HG03097 (cell line): ENCODE measurements around the gene ZNF611.
"Not testable (repeated sequence)": the region's sequence is repeated elsewhere in the genome, so short reads cannot be mapped to it uniquely, and the experiment has no call there.

Experiments
- ATAC-seq: cut with Tn5 transposase; IDR thresholded peaks from one replicate; pipeline ENCODE4 v1.9.1; 2021; ENCODE audit not compliant: unreplicated experiment, low FRiP score

Gene ZNF611

DNA sequence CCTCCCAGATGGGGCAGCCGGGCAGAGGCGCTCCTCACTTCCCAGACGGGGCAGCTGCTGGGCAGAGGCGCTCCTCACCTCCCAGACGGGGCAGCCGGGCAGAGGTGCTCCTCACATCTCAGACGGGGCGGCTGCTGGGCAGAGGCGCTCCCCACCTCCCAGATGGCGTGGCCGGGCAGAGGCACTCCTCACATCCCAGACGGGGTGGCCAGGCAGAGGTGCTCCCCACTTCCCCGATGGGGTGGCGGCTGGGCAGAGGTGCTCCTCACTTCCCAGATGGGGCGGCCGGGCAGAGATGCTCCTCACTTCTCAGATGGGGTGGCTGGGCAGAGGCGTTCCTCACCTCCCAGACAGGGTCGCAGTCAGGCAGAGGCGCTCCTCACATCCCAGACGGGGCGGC lies 14.3 kb downstream of the ZNF611 start:
- not testable (repeated sequence) for ATAC-seq

DNA sequence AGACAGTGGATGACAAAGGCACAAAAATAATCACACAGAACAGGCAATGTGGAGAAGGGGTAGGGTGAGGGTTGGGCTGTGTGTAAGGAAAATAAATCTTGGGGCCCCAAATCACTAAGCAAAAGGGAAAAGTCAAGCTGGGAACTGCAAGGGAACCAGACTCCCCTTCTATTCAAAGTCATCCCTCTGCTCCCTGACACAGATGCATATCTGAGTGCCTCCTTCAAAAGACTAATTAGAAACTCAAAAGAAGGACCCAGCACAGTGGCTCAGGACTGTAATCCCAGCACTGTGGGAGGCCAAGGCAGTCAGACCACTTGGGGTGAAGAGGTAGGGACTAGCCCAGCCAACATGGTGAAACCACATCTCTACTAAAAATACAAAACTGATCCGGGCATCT lies 18.3 kb downstream of the ZNF611 start:
- ATAC-seq = no peak

DNA sequence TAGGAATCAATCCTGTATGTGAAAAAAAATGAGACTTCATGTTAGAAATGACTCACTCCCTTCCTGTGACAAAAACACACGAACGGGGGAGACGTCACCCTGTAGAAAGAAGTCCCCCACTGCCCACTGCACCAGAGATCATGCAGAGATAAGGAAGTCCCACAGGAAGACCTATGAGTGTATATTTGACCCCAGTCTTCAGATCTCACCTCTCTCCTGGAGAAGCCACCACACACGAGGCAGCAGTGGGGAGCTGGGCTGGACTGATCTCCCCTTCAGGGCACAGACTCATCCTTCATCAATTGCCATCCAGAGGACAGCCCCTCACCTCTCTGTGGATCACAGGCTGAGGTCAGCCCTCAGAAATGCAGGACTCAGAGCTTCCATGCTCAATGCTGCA lies 18.9 kb downstream of the ZNF611 start:
- not testable (repeated sequence) for ATAC-seq

DNA sequence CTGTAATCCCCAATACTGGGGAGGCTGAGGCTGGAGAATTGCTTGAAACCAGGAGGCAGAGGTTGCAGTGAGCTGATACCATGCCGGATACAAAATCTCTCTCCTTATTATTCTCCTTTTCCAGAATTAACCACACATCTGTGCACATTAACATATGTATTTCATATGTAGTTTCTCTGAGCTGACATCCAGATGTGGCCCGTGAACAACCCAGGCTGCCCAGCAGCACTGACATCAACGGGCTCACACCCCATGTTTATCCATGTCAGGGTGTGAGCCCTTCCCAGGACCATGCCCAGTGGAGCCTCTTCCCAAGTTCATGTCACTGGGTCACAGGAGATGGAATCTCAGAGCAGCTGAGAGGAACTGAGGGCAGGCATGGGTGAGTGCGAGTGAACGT lies 19.5 kb downstream of the ZNF611 start:
- not testable (repeated sequence) for ATAC-seq

DNA sequence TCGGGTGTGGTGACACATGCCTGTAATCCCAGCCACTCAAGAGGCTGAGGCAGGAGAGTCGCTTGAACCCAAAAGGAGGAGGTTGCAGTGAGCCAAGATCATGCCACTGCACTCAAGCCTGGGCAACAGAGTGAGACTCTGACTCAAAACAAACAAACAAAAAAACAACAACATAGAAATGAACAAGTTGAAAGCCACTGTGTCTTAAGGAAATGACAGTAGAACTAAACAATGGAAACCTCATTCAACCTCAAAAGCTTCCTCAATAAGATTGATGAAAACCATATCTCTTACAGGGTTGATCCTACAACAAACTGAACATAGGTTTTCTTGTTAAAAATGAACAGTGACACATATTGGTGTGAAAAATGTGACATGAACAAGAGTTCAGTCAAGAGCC lies 21.8 kb downstream of the ZNF611 start:
- not testable (repeated sequence) for ATAC-seq

DNA sequence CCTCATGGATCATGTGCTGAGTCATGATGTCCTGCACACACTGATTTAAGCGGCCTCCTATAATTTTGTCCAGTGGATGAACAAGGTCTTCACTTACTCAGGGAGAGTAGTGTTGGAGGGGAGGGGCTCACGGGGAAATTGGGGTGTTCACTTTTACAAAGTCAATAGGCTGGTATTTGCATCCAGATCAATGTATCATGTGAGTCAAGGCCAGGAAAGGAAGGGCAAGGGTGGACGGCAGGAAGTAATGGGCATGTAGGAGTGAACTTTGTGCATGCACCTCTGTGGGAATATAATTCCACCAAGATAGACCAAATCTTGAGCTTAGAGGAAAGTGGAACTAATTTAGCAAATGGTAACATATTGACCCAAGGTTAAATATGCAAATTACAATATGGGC lies 23.2 kb downstream of the ZNF611 start:
- ATAC-seq = not testable (repeated sequence)

DNA sequence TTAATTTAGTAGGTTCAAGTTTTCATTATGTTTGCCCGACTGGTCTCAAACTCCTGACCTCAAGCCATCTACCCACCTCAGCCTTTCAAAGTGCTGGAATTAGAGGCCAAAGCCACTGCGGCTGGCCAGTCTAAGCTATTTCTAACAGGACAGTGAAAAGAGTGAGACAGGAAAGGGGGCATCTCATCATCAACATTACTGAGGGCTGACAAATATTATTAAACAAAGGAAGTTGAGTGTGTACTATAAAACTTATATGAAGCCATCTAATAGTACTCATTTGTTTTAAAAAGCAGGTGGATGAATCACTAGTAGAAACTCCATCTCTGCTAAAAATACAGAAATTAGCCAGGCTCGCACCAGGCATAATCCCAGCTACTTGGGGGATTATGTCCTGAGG lies 24.3 kb downstream of the ZNF611 start:
- no peak for ATAC-seq

DNA sequence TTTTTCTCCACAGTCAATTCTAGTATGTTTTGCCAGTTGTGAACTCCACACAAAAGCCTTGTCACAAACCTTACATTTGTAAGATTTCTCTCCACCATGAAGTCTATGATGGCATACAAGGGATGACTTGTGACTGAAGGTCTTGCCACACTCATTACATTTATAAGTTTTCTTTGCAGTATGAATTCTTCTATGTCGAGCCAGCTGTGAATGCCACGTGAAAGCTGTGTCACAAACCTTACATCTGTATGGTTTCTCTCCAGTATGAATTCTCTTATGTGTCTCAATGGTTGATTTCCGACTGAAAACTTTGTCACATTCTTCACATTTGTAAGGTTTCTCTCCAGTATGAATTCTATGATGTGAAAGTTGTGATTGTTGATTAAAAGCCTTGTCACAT lies 29.2 kb downstream of the ZNF611 start:
- not testable (repeated sequence) for ATAC-seq

DNA sequence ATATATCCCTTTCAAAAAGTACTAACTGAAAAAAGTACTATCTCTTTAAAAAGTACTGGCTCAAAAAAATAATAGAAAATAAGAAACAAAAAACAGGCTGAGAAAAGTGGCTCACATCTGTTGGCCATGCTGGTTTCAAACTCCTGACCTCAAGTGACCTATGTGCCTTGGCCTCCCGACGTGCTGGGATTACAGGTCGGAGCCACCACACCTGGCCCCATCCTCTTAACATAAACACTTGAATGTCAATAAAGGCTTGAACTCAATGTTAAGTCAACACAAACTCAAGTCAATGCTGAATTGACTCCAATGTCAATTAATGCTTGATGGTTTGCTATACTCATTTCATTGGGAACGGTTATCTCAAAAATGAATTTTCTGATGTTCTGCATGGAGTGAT lies 30.9 kb downstream of the ZNF611 start:
- ATAC-seq = no peak

DNA sequence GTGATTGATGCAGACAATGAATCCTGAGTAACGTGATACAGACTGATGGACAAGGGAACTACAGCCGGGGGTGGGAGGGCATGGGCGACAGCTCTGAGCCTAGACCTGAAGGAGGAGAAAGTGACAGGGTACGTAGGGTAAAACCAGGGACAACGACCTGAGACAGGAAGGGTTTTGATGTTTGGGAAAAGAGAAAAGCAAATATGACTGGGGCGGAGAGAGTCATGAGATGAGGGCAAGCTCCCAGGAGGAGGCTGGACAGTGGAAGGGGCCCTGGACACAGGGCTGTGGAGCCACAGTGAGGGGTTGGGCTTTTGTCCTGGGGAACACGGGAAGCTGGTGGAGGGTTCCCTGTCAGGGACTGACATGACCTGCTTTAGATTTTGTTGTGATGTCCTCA lies 34.2 kb downstream of the ZNF611 start:
- ATAC-seq = no peak

DNA sequence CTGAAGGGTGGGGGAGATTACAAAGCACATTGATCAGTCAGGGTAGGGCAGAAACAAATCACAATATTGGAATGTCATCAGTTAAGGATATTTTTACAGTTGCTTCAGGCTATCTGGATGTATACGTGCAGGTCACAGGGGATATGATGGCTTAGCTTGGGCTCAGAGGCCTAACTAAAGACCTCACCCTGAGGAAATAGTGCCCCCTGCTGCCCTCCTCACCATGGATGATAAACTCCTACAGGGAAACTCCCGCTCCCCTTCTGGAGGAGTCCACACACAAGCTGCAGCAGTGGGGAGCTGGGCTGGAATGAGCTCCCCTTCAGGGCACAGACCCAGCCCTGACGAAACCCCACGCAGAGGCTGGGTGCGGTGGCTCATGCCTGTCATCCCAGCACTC lies 35.3 kb downstream of the ZNF611 start:
- not testable (repeated sequence) for ATAC-seq

DNA sequence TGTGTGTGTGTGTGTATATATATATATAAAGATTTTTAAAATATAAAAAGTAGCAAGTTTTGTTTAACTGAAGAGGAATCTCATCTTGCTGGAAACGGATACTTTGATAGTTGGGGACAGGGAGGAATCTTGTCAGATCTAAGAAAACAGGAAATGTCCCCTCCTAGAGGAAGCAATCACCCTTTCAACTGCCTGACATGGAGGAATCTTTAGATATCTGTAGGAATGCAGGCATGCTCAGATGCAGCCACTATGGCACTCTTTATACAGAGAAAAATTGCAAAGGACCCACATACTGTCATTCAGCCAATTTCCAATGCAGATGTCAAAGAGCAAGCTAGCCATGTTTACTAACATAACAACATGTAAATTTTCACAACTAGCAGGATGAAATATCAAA lies 38.8 kb downstream of the ZNF611 start:
- ATAC-seq = no peak

DNA sequence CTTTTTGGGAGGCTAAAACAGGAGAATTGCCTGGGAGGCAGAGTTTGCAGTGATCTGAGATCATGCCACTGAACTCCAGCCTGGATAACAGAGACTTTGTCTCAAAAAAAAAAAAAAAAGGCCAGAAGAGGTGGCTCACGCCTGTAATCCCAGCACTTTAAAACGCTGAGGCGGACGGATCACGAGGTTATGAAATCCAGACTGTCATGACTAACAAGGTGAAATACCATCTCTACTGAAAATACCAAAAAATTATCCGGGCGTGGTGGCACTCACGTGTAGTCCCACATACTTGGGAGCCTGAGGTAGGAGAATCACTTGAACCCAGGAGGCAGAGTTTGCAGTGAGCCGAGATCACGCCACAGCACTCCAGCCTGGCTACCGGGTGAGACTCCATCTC lies 39.9 kb downstream of the ZNF611 start:
- ATAC-seq = no peak

DNA sequence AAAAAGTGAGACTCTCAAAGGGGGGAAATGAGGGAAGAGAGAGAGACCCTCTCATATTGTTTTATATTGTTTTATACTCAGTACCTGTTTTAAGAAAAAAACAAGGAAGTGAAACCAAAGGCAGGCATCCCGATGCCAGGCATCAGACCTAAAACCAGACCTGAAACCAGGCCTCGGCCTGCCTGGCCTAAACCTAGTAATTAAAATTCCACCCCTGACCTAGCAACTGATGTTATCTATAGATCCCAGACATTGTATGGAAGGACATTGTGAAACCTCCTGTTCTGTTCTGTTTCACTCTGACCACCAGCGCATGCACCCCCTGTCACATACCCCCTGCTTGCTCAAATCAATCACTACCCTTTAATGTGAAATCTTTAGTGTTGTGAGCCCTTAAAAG lies 40.6 kb downstream of the ZNF611 start:
- ATAC-seq = not testable (repeated sequence)

DNA sequence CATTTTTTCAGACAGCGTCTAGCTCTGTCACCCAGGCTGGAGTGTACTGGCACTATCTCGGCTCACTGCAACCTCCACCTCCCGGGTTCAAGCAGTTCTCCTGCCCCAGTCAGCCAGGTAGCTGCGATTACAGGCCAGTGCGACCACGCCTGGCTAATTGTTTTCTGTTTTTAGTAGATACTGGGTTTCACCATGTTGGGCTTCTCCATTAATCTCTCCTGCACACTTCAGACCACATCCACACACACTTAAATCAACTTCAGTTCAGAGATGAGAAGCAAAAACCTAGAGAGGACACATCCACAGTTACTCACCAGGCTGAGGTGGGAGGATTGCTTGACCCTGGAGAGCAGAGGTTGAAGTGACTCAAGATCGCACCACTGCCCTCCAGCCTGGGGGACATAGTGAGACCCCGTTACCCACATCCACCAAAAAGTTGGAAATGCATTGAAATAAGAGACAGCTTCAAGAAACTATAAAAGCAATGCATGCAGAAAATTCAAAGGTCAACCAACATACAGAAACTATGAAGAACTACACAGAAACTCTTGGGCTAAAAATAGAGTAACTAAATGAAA lies 42.3 kb downstream of the ZNF611 start:
- ATAC-seq = no peak

DNA sequence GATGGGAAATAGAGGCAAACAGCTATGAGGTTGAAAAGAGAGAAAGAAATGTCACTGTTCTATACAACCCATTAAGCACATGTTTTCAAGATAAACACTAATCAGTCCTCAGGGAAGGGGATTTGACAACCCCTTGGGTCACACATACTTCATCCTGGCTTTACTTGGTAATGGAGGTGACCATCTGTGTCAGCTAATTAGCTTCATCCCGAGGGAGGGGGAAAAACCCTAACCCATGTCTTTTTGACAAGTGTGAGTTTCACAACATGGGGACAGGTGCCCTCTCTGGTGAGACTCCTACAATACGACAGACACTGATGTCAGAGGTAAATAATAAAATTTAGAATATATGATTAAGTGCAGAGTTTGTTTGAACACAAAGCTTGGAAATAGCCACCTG lies 43.1 kb downstream of the ZNF611 start:
- no peak for ATAC-seq

DNA sequence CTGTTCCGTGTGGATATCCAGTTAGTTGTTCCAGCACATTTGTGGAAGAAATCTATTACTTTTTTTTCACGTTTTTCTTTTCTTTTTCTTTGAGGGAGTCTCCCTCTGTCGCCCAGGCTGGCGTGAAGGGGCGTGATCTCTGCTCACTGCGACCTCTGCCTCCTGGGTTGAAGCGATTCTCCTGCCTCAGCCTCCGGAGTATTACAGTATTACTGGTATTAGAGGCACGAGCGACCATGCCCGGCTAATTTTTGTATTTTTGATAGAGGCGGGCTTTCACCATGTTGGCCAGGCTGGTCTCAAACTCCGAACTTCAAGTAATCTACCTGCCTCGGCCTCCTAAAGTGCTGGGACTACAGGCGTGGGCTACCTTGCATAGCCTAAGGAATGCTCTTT lies 43.6 kb downstream of the ZNF611 start:
- no peak for ATAC-seq

DNA sequence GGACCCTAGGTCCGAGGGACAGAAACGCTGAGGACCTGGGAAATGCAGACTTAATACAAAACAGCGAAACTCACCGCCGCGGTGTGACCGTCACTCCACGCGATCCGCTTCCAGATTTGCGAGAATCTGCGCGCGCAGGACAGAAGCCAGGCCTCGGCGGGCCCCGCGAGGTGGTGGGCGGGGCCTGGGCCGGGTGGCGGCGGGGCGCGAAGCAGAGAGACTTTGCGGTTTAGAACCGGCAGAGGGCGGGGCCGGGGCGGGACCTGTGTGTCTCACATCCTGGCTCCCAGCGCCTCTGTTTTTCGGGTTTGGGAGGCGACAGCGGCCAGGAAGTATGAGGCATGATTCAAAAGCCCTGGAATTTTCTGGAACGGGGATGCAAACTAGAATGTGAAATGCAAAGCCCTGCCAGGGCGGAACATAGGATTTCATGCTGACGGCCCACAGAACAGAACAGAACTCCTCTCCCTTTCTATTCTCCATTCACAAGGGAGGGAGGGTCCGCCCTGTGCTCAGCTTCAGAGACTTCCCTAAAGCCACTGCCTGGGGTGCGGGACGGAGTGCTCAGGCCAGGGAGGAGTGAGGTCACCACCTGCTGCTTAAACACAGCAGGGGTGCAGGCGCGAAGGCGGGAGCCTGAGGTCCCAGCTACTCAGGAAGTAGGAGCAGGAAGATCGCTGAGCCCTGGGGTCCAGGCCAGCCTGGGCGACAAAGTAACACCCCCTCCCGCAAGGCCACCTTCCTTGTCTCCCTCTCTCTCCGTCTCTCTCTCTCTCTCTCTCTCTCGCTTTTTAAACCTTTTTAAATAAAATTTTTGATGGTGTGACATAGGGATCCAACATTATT lies 44.3 kb downstream of the ZNF611 start:
- ATAC-seq = peak; percentile 75

DNA sequence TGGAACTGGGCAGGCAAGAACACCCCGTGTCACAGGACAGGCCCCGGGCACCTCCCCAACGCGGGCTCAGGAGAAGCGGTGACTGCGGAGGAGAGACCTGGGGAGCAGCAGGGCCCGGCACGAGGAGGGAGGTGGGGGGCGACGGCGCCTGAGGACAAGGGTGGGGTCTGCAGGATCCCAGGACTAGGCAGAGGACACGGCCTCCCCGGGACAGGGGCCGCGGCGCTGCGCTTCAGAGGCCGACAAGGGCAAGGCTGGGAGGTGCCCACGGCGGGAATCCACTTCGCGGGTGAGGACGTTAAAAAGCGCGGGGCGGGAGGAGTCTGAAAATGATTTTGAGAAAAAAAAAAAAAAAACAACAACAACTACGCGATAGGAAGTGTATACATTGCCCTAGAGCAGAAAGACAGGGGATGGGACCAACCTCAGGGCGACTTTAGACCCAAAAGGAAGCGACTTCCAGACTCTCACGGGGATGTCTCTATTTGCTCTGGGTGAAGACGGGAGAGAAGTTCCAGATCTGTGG lies 44.9 kb downstream of the ZNF611 start:
- ATAC-seq = peak; percentile 41

DNA sequence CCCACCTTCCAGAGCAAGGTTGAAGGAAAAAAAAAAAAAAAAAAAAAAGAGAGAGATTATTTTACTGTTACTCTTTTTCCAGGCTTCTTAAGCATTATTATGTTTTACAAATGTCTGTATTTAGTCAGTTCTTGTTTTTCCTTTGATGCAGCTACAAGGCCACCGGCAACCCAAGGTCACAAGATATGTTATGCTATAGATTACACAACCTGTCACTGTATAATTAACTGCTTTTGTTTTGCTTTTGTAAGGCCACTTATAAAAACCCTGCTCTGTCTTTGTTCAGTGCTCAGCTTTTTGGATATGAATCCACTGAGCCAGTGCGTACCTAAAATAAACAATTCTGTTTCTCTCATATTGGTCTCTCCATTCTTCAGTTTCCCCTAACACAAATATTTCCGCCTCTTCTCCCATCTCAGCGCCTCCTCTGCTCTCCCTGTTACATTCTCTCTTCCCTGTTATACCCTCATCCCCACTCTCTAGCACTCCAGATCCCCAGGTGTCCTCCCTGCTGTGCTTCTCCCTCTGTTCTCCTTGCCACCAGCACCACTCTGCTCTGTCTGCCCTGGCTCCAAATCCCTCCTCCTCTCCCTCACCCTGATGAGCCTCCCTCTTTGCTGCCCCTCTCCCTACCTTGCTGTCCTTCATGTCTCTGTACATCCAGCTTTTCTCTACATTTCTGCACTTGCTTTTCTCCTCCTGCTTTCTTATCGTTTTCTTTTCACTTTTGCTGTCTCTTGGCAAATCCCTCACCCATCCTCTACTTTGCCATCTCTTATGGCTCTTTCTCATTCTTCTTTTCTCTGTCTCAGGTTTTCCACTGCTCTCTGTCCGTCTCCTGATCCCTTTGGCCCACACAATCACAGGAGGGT lies 45.7 kb downstream of the ZNF611 start:
- not testable (repeated sequence) for ATAC-seq

DNA sequence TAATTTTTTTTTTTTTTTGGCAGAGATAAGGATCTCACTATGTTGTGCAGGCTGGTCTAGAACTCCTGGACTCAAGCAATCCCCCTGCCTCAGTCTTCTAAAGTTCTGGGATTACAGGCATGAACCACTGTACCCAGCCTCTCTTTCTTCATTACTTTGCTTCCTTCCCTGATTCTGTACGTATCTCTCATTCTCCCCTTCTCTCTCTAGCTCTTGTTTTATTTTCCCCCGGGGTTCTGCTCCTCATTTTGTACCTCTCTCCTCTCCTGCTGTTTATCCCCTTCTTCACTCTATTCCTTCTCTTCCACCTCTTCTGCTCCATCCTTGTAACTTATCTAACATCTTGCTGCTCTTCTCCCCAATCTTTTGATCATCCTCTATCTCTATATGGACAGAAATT lies 46.5 kb downstream of the ZNF611 start:
- ATAC-seq = no peak
